NCI-H2107 (cell line): ENCODE data around the gene SP140L.
"Not testable (repeated sequence)": the region's sequence is repeated elsewhere in the genome, so short reads cannot be mapped to it uniquely, and the experiment has no call there.

Experiments used
- DNase-seq: peaks from one replicate; lab custom pipeline; 2025; lab: John Stamatoyannopoulos, UW

SP140L gene

DNA sequence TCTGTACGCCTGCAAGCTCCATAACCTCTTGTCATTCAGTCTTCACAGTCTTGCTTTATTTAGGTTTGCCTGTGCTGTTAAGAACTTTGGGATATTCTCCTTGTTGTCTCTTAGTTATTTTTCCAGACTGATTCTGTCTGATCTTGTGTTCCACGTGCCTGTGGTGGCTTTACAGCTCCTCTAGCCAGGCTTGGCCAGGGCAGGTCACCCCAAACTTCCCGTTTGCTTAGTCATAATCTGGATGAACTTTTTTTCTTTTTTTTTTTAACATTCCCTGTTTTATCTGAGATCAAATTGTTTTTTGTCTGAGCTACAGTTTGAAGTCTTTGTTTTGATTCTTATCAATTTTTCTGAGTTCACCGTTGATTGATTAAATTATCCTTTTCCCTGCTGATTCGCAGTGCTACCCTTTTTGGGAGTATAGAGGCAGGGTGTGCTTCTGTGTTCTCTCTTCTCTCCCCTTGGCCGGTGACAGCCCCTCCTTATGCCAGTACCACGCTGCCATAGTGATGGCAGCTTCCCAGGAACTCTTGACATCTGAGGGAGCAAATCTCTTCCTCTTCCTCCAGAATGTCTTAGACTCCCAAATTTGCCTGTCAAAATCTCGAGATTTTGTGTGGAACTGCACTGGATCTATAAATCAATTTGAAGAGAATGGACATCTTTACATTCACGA lies 91.5 kb downstream of the SP140L start:
- DNase-seq = no peak

DNA sequence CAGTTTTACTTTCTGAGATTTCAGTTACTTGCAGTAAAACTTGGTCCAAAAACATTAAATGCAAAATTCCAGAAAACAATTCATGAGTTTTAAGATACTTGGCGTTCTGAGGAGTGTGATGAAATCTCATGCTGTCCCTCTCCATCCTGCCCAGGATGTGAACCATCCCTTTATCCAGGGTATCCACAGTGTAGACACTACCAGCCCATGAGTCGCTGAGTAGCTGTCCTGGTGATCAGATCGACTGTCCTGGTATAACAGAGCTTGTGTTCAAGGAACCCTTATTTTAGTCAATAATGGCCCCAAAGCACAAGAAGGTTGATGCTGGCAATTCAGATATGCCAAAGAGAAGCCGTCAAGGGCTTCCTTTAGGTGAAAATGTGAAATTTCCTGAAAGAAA lies 92.2 kb downstream of the SP140L start:
- DNase-seq = no peak

DNA sequence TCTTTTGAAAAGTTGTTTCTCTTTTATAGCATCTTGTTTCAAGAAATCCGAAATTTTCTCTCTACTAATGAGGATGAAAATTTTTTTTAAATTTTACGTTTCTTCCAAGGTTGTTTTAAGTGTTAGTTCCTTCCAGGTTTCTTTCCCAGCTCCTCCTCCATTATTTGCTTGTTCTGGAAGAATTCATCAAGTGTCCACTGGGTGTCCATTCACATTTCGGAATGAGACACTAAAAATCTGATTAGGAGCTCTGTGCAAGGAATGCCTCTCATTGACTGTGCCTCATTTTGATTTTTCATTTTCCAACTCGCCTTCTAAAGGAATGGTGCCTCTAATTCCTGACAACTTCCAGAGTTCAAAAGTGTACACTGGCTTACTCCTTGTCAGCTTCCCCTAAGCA lies 95.2 kb downstream of the SP140L start:
- no peak for DNase-seq

DNA sequence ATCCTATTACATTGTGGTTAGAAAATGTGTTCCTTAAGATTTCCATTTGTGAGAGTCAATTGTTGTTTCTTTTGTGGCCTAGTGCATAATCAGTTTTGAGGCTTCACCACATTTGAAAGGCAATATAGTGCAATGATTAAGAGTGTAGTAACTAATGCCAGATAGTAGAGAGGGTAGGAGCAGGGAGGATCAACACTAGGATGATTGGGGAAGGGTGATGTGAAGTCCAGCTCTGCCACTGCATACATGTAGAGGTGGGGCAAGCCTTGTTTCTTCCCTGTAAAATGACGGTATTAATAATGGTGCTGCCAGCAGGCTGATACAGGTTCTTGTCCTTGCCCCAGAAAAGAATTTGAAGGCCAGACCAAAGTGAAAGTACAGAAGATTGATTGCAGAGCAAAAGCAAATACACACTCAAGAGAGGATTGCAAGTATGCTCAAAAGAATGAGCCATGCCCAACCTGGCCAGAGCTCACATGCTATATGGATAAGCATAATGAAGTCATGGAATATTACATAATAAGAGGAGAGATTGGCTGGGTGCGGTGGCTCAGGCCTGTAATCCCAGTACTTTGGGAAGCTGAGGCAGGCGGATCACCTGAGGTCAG lies 97.0 kb downstream of the SP140L start:
- no peak for DNase-seq

DNA sequence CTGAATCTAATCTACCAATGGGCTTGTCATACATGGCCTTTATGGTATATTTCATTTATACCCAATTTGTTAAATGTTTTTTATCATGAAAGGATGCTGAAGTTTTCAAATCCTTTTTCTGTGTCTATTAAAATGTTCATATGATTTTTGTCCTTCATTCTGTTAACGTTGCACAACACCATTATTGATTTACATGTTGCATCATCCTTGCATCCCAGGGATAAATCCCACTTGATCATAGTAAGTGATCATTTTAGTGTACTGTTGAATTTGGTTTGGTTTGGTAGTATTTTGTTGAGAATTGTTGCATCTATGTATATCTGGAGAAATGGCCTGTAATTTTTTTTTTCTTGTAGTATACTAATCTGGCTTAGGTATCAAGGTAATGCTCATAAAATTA lies 98.4 kb downstream of the SP140L start:
- DNase-seq = no peak

DNA sequence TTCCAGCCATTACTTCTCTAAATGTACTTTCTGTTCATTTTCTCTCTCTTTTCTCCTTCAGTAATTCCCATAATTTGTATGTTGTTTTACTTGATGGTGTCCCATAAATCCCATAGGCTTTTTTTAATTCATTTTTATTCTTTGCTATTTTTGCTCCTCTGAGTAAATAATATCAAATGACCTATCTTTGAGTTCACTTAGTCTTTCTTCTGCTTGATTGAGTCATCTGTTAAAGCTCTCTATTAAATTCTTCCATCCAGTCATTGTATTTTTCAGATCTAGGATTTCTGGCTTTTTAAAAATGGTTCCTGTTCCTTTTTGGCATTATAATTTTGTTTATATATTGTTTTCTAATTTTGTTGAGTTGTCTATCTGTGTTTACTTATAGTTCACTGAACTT lies 102.5 kb downstream of the SP140L start:
- no peak for DNase-seq

DNA sequence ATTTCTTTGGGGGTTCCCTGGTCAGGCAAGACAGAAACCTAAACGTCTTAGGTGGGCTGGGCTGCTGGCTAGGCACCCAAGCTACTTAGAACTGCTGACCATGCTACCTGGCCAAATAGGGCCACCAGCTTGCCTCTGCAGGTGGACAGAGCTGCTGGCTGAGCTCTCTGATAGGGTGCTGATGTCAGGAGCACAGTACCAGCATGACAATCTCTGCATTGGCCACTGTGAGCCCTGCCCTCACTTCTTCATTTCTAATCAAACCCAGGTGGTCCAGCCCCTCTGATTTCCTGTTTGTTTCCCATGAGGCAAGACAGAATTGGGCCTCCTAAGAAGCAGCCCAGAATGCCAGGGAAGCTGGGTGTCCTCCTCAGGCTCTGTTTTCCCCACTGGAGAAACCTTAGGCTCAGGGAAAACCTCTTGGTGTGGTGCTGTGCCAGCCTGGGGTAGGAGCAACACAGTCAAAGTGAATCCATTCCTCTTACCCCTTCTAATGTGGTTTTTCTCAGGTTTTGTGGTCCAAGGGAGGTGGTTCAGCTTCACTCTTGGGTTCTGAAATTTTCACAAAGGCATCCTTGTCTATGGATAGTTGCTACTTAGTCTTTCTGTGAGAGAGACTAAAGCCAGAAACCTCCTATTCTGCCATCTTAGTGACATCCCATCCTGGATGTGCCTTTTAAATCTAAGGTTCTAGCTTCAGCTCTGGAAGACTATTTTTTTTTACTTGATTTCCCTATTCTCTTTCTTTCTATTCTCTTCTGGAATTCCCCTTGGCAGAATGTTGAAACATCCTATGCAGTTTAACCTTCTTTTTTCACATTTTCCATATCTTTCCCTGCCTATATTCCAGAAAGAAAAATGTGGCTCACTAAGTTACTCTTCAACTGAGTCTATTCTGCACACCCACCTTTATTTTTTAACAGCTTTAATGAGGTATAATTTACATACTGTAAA lies 104.2 kb downstream of the SP140L start:
- DNase-seq = no peak

DNA sequence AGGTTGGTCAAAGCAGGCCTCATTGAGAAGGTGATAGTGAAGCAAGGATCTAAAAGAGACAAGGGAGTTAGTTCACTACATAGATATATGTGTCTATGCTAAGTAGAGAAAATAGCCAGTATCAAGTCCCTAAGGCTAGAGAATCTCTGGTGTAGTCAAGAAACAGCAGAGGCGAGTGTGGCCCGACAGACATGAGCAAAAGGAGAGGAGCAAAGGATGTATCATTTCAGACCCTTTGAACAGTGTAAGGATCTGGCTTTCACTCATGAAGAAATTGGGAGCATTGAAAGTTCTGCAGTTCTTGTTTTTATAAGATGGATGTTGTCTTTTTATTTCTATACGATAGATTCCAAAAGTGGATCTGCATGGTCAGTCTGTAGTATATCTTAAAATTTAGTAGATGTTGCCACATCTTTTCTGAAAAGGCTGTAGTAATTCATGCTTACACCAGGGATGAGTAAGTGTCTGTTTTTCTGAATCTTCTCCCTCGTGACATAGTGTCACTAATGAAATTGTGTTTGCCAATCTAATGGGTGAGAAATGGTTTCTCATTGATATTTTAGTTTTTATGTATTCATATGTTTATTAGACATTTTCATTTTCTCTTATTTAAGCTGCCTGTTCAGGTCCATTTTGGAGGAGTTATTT lies 107.8 kb downstream of the SP140L start:
- no peak for DNase-seq

DNA sequence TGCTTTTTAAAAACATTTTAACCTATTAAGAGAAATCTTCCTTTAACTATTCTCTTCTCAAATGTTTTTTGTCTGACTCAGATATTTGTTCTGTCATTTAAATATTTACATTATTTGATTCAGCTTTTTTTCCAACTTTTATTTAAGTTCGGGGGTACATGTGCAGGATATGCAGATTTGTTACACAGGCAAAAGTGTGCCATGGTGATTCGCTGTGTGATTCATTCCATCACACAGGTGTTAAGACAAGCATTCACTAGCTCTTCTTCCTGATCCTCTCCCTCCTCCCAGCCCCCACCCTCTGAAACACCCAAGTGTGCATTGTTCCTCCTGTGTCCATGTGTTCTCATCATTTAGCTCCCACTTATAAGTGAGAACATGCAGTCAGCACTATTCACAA lies 108.4 kb downstream of the SP140L start:
- no peak for DNase-seq

DNA sequence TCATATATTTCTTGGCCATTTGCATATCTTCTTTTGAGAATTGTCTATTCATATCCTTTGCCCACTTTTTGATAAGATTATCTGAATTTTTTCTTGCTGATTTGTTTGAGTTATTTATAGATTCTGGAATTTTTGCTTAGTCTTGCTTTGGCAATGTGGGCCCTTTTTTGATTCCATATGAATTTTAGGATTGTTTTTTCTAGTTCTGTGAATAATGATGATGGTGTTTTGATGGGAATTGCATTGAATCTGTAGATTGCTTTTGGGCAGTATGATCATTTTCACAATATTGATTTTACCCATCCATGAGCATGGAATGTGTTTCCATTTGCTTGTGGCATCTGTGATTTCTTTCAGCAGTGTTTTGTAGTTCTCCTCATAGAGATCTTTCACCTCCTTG lies 112.1 kb downstream of the SP140L start:
- not testable (repeated sequence) for DNase-seq

DNA sequence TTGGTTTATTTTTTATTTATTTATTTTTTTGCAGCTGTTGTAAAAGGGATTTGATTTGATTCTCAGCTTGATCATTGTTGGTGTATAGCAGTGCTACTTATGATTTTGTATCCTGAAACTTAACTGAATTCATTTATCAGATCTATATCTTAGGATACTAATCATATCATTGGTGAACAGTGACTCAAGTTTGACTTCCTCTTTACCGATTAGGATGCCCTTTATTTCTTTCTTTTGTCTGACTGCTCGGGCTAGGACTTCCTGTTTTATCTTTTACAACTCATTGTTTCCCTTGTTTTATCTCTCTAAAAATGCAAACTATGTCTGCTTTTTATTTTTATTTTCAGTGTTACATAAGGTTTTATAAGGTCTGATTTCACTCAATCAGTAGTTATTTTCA lies 112.6 kb downstream of the SP140L start:
- no peak for DNase-seq

DNA sequence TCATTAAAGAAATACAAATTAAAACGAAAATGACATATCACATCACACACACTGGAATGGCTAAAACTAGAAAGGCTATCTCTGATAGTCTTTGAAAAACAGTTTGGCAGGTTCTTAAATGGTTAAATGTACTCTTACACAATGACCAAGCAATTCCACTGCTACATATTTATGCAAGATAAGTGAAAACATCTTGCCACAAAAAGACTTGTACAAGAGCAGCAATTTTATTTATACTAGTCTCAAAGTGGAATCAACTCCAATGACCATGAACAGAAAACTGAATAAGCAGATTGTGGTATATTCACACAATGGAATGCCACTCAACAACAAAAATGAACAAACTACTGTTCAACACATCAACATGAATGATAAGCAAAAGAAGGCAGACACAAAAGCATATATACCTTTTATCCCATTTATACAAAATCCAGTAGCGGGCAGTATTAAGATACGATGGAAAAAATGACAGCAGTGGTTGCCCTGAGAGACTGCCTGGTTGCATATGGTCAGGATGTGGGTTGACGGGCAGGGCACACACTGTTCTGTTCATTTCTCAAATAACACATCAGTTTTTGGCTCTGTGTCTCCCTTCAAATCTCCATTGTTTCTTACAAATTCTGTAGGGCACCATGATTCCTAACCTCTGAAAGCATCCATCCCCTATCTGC lies 114.4 kb downstream of the SP140L start:
- no peak for DNase-seq

DNA sequence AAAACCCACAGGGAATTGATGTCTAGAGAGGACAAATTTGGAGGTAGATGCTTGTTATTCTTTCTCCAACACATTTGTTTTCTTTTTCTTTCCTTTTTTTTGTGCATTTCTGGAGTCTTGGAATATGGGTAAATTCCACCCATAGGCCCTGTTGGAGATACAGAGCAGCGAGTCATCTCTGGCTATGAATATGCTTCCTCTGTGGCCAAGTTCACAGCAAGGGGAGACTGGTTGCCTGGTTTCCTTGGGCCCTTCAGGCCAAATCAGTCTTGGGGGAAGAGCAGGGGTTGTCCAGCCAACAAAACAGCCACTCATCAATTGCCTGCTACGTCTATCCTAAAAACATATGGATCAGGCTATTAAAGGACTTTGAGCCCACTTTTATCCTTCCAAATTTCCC lies 116.5 kb downstream of the SP140L start:
- no peak for DNase-seq

DNA sequence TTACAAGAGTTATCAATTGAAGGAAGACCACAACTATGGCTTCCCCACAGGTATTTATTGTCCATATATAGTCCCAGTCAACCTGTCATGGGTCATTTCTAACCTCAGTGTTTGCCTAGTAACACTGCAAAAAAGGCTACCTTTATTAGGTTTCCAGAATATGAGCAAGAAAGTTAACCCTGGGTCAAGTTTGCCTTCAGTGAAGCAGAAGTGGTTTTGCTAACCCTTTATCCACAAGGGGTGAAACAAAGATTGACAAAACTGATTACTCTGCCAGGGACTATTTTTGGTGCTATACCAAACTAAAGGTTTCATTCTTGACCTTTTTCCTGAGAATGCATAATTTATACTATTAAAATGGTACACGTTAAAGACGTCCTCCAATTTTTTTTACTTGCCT lies 117.8 kb downstream of the SP140L start:
- no peak for DNase-seq

DNA sequence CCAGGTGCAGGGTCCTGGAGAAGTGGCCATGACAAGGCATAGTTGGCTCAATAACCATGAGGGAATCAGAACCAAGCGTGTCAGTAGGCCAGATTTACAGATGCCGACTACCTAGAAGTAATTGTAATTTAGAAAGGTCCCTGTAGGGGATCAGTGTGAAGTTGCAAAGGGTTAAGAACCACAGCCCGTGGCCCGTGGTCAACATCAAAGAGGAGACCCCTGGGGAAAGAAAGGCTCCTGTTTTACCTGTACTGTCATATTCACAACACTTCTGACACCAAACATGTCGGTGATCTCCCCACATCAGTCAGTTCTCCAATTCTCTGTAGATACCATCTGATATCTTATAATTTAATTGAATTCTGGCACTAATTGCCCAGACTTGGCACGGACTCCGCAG lies 120.0 kb downstream of the SP140L start:
- no peak for DNase-seq

DNA sequence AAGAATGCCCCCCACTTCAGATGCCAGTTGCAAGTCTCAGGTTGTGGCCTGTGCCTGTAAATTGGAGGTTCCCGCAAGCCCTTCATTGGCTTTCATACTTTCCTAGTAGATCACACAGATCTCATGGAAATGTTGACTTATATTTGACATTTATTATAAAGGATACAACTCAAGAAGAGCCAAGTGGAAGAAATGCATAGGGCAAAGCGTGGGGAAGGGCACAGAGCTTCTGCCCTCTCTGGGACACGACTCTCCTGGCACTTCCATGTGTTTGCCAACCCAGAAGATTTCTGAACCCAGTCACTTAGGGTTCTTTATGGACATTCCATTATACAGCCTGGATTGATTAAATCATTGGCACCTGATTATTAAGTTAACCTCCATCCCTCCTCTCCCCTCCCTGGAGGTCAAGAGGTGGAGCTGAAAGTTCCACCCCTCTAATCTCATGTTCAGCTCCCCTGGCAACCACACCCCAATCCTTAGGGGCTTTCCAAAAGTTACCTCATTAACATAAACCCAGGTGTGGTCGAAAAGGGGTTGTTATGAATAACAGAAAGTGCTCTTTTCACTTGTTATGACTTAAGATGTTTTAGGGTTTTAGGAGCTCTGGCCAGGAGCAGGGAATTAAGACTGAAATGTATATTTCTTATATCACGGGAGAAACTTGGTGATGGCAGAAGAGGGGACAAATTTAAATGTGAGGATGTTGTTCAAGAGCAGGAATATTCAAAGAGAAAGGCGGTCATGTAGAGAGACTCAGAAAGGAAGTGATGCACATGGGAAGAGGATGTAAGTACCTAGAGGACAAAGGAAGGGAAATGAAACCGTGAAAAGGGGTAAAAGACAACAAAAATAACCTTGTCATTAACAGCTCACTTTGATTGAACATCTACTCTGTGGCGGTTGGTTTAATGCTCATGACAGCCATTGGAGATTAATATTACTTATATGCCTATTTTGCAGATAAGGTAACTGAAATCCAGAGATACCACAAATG lies 120.8 kb downstream of the SP140L start:
- DNase-seq = no peak

DNA sequence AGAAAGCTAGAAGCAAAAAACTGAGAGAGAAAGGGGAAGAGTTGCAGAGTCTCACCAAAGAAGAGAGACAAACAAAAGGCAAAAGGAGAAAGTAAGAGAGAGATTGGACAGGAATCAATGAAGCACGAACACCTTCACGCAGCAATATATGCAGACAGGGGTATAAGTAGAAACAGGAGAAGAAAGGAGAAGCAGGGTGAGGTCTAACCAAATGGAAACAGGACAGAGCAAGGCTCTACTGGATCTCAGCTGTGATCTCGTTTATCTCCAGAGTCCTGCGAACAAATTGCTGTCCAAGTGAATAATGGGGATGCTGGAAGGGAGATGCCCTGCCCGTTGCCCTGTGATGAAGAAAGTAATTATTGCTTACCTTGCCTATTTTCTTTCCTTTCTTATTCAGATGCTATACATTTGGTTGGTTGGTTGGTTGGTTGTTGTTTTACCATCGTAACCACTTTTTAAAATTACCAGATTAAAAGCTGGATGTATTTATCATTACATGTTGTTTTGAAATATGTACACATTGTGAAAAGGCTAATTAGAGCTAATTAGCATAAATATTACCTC lies 123.0 kb downstream of the SP140L start:
- no peak for DNase-seq

DNA sequence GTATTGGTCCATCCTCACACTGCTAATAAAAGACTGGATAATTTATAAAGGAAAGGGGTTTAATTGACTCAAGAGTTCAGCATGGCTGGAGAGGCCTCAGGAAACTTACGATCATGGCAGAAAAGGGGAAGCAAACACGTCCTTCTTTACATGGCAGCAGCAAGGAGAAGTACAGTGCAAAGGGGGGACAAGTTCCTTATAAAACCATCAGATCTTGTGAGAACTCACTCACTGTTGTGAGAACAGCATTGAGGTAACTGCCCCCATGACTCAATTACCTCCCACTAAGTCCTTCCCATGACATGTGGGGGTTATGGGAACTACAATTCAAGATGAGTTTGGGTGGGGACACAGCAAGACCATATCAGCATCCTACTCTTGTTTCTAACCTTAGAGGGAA lies 126.0 kb downstream of the SP140L start:
- no peak for DNase-seq
